HG02884 (cell line): ENCODE results near the gene RNU6-9.

ENCODE experiments used
- ATAC-seq: cut with Tn5 transposase; IDR thresholded peaks from one replicate; pipeline ENCODE4 v1.9.1; 2021; ENCODE audit warnings: mild to moderate bottlenecking, moderate library complexity; ENCODE audit not compliant: unreplicated experiment

Gene RNU6-9

DNA sequence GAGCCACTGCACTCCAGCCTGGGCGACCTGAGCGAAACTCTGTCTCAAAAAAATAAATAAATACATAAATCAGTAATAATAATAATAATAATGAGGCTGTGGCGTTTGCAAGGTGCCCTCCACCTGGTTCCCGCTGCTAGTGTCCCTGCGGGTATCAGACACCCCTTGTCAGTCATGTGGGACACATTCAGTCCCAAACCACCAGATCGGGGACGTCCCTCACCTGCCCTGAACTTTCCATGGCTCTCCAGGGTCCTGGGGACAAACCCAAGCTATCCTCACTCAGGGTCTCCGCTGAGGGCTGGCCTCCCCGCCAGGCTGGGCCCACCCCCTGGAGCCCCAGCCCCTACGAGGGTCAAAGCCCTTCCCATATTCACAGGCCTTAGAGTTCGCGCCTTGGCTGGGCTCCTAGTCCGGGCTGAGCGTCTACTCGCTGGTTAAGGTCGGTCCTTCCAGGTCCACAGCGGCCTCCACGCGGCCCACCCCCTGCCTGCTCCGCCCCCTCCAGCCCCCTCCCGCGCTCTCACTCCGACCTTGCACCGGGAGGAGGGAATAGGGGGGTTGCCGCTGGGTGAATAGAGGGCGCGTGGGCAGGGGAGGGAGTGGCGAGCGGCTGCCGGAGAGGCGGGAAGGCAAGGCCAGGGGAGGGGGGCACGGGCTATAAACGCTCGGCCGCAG lies 23.5 kb downstream of the RNU6-9 start:
- no peak for ATAC-seq

DNA sequence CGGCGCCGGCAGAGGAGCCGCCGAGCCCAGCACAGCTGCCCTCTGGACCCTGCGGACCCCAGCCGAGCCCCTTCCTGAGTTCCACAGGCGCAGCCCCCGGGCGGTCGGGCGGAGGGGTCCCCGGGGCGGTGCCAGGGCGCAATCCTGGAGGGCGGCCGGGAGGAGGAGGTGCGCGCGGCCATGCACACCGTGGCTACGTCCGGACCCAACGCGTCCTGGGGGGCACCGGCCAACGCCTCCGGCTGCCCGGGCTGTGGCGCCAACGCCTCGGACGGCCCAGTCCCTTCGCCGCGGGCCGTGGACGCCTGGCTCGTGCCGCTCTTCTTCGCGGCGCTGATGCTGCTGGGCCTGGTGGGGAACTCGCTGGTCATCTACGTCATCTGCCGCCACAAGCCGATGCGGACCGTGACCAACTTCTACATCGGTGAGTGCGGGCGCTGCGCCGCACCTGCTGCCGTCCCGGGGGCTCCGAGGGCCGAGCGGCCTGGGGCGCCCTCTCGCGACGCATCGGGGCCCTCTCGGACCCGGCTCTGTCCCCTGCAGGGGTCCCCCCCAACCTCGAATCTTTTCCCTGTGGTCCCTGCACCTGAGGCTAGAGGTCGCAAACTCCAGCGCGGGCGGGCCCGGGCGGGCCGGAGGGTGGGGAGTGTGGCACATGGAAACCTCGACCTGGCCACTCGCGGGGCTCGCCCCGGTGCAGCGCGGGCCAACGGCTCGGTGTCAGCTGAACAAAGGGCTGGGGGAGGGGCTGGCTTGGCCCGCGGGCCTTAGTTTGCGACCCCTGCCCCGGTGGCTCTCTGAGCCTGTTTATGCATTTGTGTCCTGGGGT lies 24.3 kb downstream of the RNU6-9 start, which contains the start of gene KISS1R:
Gene KISS1R (plus strand): TSS at position 11 of the 829 bp plus-strand sequence. CDS start 170 bp downstream, at position 181.
- no peak for ATAC-seq

DNA sequence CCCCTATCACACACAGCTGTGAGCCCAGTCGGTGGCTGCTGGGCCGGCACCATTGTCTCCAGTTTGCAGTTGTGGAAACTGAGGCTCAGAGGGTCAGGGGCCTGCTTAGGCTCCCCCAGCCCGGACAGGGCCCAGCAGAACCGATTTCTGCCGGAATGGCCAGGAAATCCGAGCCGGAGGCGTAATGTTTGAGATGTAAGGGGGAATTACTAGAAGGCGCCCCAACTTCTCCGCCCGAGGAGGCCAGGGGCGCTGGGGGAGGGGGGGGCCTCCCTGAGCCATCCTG lies 24.8 kb downstream of the RNU6-9 start:
- ATAC-seq, result no peak

DNA sequence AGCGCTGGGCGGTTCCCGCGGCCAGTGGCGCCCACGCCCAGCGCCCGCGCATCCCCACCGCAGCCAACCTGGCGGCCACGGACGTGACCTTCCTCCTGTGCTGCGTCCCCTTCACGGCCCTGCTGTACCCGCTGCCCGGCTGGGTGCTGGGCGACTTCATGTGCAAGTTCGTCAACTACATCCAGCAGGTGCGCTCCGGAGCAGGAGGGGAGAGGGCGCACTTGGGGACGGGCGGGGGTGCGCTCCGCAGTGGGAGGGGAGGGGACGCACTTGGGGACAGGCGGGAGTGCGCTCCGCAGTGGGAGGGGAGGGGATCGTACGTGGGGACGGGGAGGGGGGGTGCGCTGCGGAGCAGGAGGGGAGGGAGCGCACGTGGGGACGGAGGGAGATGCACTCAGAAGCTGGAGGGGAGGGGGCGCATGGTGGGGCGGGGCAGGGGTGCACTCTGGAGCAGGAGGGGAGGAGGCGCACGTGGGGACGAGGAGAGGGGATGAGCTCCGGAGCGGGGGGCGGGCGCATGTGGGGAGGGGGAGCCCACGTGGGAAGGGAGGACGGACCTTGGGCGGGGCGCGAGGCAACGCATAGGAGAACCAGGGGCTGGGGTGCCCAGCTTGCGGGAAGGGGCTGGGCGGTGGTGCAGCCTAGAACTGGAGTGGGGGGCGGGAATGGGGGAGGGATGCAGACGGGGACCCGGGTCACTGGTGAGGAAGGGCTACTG lies 25.4 kb downstream of the RNU6-9 start:
- no peak for ATAC-seq

DNA sequence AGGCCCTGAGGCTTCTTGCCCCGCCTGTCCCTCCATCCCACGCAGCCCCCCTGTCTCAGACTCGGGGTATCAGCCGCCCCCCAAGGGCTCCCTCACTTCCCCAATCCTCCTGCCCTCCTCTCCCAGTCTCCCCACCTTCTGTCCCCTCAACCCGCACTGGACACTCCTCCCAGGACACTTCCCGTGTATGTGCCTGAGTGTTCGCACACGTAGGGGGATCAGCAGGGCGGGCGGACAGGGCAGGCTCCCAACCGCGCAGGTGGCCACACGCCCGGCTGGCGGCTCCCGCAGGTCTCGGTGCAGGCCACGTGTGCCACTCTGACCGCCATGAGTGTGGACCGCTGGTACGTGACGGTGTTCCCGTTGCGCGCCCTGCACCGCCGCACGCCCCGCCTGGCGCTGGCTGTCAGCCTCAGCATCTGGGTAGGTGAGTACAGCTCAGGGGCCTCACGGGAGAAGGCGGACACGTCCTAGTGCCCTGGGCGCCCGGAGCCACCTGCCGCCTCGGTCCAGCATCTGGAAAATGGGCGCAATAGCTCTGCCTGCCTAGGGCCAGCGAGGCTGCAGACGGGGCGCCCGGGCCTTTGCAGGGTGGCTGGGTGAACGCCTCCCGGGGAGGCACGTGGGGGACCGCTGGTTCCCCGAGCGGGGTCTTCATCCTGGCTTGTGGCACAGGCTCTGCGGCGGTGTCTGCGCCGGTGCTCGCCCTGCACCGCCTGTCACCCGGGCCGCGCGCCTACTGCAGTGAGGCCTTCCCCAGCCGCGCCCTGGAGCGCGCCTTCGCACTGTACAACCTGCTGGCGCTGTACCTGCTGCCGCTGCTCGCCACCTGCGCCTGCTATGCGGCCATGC lies 26.1 kb downstream of the RNU6-9 start:
- ATAC-seq, result no peak

DNA sequence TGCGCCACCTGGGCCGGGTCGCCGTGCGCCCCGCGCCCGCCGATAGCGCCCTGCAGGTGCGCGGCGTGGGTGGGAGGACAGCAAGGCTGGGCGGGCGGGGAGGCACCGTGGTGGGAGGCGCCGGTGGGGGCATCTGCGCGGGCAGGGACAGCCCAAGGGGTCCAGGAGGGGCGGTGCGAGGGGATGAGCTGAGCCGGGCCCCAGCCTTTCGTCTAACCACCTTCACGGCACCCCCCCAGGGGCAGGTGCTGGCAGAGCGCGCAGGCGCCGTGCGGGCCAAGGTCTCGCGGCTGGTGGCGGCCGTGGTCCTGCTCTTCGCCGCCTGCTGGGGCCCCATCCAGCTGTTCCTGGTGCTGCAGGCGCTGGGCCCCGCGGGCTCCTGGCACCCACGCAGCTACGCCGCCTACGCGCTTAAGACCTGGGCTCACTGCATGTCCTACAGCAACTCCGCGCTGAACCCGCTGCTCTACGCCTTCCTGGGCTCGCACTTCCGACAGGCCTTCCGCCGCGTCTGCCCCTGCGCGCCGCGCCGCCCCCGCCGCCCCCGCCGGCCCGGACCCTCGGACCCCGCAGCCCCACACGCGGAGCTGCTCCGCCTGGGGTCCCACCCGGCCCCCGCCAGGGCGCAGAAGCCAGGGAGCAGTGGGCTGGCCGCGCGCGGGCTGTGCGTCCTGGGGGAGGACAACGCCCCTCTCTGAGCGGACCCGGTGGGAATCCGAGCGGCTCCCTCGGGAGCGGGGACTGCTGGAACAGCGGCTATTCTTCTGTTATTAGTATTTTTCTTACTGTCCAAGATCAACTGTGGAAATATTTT lies 27.0 kb downstream of the RNU6-9 start:
- ATAC-seq, result no peak

DNA sequence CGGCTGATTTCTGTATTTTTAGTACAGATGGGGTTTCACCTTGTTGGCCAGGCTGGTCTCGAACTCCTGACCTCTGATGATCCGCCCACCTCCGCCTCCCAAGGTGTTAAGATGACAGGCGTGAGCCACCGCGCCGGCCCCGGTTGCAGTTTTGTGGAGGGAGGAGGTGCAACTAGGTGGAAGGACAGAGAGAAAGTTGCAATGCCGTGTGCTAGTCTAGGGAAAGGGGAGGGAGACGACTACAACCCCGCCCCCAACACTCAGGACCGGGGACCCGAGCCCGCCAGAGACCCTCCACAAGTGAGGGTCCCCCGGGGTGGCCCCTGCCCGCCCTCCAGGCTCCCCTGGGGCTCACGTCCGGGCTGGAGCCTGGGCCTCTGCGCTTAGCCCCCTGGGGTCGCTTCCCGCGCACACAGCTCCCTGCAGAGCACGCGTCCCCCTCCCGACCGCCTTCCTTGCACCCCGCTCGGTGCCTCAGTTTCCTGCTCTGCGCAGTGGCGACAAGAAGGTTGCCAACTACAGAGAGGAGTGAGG lies 31.3 kb downstream of the RNU6-9 start:
- ATAC-seq, result no peak

DNA sequence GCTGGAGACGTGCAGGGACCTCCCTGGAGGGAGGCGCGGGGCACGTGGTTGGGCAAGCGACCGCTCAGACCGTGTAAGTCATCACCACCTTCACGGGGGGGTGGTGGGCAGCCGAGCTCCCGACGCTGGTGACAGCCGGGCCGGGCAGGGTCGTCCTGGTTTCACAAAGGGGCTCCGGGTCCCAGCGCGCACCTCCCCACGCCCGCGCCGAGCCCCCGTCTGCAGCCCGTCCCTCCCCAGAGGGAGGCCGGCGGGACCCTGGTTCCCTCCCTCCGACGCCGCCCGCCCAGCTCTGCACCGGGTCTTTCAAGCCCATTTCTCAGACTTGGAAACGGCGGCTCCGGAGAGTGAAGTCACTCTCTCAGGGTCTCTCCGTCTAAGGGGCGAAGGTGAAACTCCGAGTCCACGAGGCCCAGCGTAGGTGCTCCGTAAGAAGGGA lies 31.8 kb downstream of the RNU6-9 start:
- peak; percentile 21 for ATAC-seq

DNA sequence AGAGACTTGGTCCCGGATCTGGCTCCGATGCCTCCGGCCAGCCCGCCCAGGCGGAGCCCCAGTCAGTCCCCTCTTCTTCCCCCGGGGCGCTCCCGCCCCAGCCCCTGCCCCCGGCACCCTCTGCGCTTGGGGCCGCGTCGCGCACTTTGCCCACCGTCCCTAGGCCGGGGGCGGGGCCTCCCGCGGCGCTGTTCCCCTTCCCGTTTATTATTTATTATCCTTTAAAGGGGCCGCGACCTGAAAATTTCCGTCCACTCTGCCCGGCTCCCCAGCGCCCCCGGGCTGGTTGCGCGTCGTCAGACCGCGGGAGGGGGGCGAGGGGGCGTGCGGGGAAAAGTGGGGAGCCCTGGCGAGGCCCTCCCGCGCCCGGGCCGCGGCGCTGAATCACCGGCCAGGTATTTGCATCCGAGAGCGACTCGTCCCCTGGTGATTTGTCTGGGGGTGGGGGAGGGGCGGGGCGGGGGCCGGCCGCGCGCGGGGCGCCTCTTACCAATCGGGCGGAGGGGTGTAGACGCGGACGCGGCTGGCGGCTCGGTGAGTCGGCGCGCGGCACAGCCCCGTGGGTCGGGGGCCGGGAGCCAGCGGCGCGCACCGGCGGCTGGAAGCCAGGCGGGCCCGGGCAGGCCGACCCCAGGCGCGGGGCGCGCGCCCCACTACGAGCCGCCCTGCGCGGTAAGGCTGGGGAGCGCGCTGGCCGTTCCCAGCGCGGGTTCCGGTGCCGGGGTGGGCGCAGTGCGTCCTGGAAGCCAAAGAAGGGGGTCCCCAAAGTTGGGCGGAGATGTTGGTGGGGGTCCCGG lies 32.4 kb downstream of the RNU6-9 start, which contains the start of gene ARID3A:
Gene ARID3A (plus strand): TSS at position 510 of the 797 bp plus-strand sequence. CDS start 3,494 bp downstream, outside the sequence.
- ATAC-seq, result peak; percentile 41

DNA sequence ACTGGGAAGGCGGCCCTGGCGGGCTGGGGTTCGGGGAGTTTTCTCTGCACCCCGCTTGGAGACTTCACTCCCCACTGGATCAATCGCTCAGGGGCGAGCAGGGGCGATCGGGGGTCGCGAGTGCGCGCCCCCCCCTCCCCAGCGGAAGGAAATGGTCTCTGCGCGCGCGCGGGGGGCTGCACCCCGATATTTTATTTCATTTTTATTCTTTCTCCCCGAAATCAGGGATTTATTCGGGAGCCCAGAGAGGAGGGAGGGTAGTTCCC lies 33.0 kb downstream of the RNU6-9 start:
- ATAC-seq, result no peak

DNA sequence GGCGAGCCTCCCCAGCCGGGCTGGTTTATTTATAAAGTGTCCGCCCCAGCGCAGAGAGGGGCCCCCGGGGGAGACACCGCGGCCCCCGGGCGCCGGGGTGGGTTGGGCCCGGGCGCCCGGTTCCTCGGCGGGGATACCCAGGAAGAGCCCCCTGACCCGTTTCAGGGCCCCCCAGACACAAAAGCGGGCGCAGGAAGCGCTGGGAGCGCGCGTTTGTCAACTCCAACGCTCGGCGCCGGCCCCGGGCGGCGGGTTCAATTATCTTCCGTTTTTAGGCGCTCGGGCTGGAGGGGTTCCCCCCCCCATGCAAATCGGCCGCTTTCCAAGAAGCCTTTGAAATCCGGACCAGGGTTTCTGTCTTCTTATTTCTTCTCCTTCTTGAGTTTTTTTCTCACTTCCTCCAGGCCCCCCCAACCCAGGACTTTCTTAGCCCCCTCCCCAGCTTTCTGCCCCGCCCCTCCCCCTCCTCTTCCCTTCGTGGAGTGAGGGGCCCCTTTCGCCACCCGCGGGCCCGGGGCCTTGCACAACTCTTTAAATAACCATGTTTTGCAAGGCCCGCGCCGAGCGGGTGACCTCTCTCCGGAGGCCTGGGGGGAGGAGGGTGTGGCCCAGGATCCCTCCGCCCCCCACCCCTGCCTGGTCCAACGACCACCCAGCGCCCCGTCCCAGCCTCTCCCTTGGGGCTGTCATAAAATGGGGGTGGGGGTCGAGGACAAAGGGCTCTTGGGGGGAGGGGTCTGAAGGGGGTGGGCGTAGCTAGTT lies 33.5 kb downstream of the RNU6-9 start:
- ATAC-seq, result no peak

DNA sequence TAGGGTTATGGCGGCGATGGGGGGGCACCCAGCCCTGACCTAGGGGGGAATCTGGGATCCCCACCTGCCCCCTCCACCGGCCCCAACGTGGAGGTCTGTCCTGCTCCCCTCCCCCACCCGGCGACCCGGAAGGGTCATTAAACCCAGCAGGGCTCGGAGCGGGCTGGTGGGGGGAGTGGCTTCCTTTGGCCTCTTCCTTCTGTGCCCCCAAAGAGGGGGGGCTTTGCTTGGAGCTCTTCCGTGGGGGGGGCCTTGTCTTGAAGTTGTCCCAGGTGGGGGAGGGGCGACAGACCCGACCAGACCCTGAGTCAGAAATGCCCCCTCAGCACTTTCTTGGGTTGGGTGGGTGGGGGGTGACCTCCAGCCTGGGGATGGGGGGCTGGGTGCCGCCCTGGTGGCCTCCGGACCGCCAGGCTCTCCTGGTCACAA lies 34.1 kb downstream of the RNU6-9 start:
- no peak for ATAC-seq

DNA sequence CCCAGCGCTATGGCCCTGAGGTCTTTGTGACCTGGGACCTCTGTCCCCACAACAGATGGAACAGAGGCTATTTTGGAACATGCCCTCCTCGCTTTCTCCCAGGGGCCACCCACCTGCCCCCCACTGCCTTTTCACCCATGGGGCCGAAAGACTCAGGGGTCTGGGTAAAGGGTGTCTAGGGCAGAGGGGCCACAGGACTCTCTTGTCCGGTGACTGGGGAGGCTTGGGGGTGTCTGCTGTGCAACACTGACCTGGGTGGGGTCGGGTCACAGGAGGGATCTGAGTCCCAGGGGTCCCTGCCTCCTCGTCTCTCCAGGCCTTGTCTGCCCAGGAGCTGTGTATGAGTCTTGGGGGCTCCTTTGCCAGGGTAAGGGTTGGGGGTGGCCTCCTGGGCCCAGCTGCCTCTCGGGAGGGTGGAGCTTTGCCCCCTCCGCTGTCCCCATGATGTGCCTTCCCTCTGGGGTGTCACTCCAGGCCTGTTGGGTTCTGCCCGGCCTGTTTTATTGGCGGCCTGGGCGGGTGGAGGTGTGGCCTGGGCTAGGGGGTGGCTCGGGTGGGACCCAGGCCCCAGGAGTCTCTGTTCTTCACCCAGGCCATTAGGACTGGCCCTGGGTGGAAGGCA lies 34.6 kb downstream of the RNU6-9 start:
- no peak for ATAC-seq

DNA sequence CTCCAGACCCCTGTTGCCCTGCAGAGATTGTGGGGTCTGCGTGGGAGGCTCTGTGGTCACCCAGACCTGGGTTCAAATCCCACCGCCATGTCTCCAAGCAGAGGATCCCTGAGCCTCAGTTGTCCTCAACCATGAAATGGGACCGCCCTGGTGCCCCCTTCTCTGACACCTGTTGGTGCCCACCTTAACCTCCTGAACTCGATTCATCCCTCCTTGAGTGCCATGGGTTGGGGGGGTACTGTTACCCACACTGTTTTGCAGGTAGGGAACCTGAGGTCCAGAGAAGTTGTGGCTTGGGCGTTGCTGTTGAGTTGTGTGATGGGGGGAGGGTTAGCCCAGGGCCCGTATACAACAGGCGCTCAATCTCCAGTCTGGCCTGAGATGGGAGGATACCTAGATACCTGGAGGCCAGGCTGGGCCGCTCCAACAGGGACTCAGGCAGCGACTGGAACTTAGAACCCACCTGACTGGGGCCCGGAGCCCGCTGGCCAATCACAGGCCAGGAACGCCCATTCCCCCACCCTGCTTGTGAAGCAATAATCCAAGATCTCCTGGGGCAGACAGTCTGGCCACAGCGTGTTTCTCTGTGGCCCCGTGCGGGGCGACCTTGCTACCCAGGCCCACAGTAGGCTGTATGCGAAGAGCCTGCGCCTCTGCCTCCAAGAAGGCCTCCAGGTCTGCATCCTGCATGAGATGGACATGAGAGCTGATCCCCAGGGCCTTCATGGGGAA lies 35.4 kb downstream of the RNU6-9 start:
- no peak for ATAC-seq

DNA sequence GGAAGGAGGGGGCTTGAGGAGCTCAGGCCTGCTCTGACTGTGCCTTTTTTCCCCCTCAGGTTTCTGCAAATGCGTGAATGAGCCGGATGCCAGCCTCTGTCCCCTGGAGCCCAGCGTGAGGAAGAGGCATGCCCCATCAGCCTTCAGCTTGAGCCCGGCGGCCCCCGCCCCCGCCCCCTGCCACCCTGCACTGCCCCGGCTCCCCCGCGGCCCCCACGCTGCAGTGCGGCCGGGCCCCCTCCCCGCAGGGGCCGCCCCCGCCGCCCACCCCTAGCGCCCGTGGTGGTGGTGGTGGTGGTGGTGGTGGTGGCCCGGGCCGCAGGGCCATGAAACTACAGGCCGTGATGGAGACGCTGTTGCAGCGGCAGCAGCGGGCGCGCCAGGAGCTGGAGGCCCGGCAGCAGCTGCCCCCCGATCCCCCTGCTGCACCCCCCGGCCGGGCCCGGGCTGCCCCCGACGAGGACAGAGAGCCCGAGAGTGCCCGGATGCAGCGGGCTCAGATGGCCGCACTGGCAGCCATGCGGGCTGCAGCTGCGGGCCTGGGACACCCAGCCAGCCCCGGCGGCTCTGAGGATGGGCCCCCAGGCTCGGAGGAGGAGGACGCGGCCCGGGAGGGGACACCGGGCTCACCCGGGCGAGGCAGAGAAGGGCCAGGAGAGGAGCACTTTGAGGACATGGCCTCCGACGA lies 36.1 kb downstream of the RNU6-9 start:
- no peak for ATAC-seq

DNA sequence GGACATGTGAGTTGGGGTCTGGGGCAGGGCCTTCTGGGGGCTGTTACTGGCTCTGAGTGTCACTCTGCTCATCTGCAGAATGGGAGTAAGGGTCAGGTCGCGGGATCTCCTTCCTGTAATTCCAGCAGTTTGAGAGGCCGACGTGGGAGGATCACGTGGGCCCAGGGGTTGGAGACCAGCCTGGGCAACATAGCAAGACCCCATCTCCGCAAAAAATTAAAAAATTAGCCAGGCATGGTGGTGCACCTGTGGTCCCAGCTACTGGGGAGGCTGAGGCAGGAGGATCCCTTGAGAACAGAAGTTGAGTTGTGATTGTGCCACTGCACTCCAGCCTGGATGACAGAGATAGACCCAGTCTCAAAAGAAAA lies 36.6 kb downstream of the RNU6-9 start:
- ATAC-seq, result no peak
